Trophoblast cell (in vitro differentiated cells and primary cell): Measurements from ENCODE around the gene RNF222.

Experiments used
- DNase-seq, 2 donors: peaks; one replicate each; pipeline ENCODE4 v3.0.0-alpha.2; 2016
- H2AFZ ChIP-seq: 2 replicates; pipeline ENCODE4 v1.6.1; 2013; ENCODE audit warnings: low read length, moderate library complexity, mild to moderate bottlenecking; ENCODE audit not compliant: insufficient read depth, poor library complexity
- H2AK5ac ChIP-seq: 2 replicates; pipeline ENCODE4 v1.6.1; 2013; ENCODE audit warnings: mild to moderate bottlenecking, low read length
- H2BK120ac ChIP-seq: 2 replicates; pipeline ENCODE4 v1.6.1; 2013; ENCODE audit warnings: low read length, mild to moderate bottlenecking, moderate library complexity; ENCODE audit not compliant: insufficient read depth, poor library complexity
- H2BK12ac ChIP-seq: 2 replicates; pipeline ENCODE4 v1.6.1; 2013; ENCODE audit warnings: mild to moderate bottlenecking, low read length, moderate library complexity
- H2BK5ac ChIP-seq: 2 replicates; pipeline ENCODE4 v1.6.1; 2013; ENCODE audit warnings: low read length, low read depth, moderate library complexity, mild to moderate bottlenecking; ENCODE audit not compliant: poor library complexity
- H3K14ac ChIP-seq: 2 replicates; pipeline ENCODE4 v1.6.1; 2013; ENCODE audit warnings: mild to moderate bottlenecking, low read length
- H3K18ac ChIP-seq: 2 replicates; pipeline ENCODE4 v1.6.1; 2013; ENCODE audit warnings: mild to moderate bottlenecking, low read length
- H3K23ac ChIP-seq: 2 replicates; pipeline ENCODE4 v1.6.1; 2013; ENCODE audit warnings: low read length
- H3K27ac ChIP-seq: 2 replicates; pipeline ENCODE4 v1.5.1; 2013; ENCODE audit warnings: low read depth, mild to moderate bottlenecking, inconsistent platforms, low read length, moderate library complexity
- H3K27me3 ChIP-seq: 2 replicates; pipeline ENCODE4 v1.6.1; 2013; ENCODE audit warnings: inconsistent platforms, mild to moderate bottlenecking, low read length, moderate library complexity; ENCODE audit not compliant: insufficient read depth
- H3K36me3 ChIP-seq, 2 experiments: 1 replicate in 1 of 2; 2 replicates in 1 of 2; pipeline ENCODE4 v1.6.1; 2013; ENCODE audit warnings: low read length in 2 of 2, mild to moderate bottlenecking in 2 of 2, moderate library complexity in 1 of 2; ENCODE audit not compliant: insufficient read depth in 2 of 2, control insufficient read depth in 1 of 2
- H3K4ac ChIP-seq: 2 replicates; pipeline ENCODE4 v1.6.1; 2013; ENCODE audit warnings: low read depth, mild to moderate bottlenecking, low read length, moderate library complexity
- H3K4me1 ChIP-seq, 2 experiments: 1 replicate in 1 of 2; 2 replicates in 1 of 2; pipeline ENCODE4 v1.6.1; 2013; ENCODE audit warnings: low read length in 2 of 2, mild to moderate bottlenecking in 2 of 2, moderate library complexity in 1 of 2; ENCODE audit not compliant: insufficient read depth in 2 of 2, control insufficient read depth in 1 of 2
- H3K4me2 ChIP-seq: 2 replicates; pipeline ENCODE4 v1.6.1; 2013; ENCODE audit warnings: inconsistent platforms, mild to moderate bottlenecking, low read length, moderate library complexity
- H3K4me3 ChIP-seq: 2 replicates; pipeline ENCODE4 v1.5.1; 2013; ENCODE audit warnings: mild to moderate bottlenecking, low read depth, low read length, inconsistent platforms
- H3K79me1 ChIP-seq: one replicate; pipeline ENCODE4 v1.6.1; 2013; ENCODE audit warnings: low read length
- H3K79me2 ChIP-seq: 2 replicates; pipeline ENCODE4 v1.6.1; 2013; ENCODE audit warnings: low read length, mild to moderate bottlenecking; ENCODE audit not compliant: control insufficient read depth, insufficient read depth, poor library complexity
- H3K9ac ChIP-seq: 2 replicates; pipeline ENCODE4 v1.6.1; 2013; ENCODE audit warnings: mild to moderate bottlenecking, low read length
- H3K9me3 ChIP-seq: 2 replicates; pipeline ENCODE4 v1.6.1; 2013; ENCODE audit warnings: low read depth, mild to moderate bottlenecking, control low read depth, inconsistent platforms, low read length; ENCODE audit not compliant: insufficient read depth
- H4K12ac ChIP-seq: 2 replicates; pipeline ENCODE4 v1.6.1; 2013; ENCODE audit warnings: low read depth, mild to moderate bottlenecking, low read length, moderate library complexity
- H4K8ac ChIP-seq: 2 replicates; pipeline ENCODE4 v1.6.1; 2013; ENCODE audit warnings: low read depth, mild to moderate bottlenecking, low read length, moderate library complexity
- H4K91ac ChIP-seq: one replicate; pipeline ENCODE4 v1.6.1; 2013; ENCODE audit warnings: low read depth, mild to moderate bottlenecking, low read length, moderate library complexity
- WGBS: extraction: QIAGEN DNeasy Blood & Tissue Kit; methylation state at CpG from one replicate; pipeline ENCODE4 v1.1.7; 2013; ENCODE audit warnings: missing lambda C conversion rate; ENCODE audit not compliant: insufficient read length, insufficient coverage; ENCODE audit errors: extremely low coverage; 5-methylcytosine and 5-hydroxymethylcytosine counted together

The RNF222 gene

DNA sequence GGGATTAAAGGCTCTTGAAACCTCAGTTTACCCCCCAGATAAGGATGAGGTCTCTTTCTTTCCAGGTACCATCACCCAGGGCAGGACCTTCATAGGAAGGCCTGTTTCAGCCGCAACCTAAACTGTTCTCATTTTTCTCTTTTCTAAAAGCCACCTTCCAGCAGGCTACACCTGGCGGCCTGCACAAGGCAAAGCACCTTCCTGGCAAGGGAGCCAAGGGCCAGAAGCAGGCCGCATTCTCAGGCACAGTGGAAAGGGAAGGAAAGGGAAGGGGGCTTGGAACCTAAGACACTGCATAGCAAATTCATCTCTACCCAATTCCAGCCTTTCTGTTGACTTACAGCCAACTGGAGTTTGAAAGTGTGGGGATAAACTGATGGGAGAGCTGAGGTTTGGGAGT is 29.2 kb upstream of the RNF222 start:
- no peak for DNase-seq
- no peak overlapping the region for H3K18ac ChIP-seq
- H3K27me3 ChIP-seq, result no peaks in the 10 kb centered on the region
- no peak overlapping the region for H3K27ac ChIP-seq
- H3K79me2 ChIP-seq, result no peaks in the 10 kb centered on the region
- no peak overlapping the region for H4K91ac ChIP-seq
- no peak overlapping the region for H2BK12ac ChIP-seq
- H3K4me3 ChIP-seq, result no peak overlapping the region
- H3K4me1 ChIP-seq, result no peaks in the 10 kb centered on the region
- H3K9ac ChIP-seq, result no peak overlapping the region
- WGBS, result no CpG with 5 or more reads among the region's 3 CpGs
- H3K36me3 ChIP-seq, result no peaks in the 10 kb centered on the region
- H3K4ac ChIP-seq, result no peak overlapping the region
- H2AFZ ChIP-seq, result no peak overlapping the region
- no peak overlapping the region for H3K23ac ChIP-seq
- no peak overlapping the region for H2AK5ac ChIP-seq
- H3K4me2 ChIP-seq, result no peak overlapping the region
- no peak overlapping the region for H2BK120ac ChIP-seq
- no peak overlapping the region for H4K8ac ChIP-seq
- H3K14ac ChIP-seq, result no peak overlapping the region
- no peaks in the 10 kb centered on the region for H3K9me3 ChIP-seq
- H2BK5ac ChIP-seq, result no peak overlapping the region
- no peaks in the 10 kb centered on the region for H3K79me1 ChIP-seq
- no peak overlapping the region for H4K12ac ChIP-seq

DNA sequence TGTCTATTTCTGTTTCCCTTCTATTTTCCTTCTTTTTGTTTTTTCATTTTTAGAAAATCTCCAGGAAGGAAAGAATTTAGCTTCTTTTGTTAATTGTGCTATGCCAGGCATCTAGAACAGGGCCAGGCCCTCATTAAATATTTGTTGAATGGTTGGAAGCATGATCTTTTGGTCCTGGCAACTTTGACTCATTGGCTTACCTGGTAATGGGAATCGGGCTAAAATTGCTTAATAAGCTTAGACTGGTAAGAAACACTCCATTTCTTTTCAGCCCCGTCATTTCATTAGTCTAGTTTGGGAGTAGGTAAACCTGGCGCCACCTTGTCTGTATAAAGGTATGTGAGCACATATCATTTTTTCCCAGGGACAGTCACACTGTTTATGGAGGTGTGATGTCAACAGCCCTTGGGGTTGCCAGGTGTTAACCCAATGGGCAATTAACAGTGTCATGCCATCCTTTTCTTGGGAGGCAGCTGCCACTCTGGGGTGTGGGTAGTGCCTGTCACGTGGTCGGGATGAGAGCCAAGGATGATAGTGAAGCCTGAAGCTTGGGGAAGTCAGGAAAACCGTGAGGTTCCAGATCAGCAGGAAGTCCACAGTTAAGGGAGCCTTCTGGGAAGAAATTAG is 28.6 kb upstream of the RNF222 start:
- H3K27me3 ChIP-seq, result no peaks in the 10 kb centered on the region
- DNase-seq, result peak in 1 of 2 donors; percentile 20

DNA sequence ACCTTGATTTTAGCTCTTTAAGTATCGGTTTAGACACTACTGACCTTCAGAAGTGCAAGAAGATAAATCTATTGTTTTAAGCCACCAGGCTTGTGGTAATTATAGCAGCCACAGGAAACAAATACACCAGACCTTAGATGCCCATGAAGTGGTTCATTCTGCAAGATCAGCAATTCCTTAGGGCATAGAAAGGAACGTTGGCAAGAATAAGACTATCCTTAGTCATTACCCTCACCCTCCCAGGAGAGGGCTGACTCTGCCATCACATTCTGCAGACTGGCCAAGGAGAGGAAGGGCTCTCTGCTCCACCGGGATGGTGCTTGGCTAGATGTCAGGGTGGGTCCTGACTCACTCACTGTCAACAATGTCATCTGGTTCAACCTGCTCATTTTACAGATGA is 23.9 kb upstream of the RNF222 start:
- H3K36me3 ChIP-seq, result no peaks in the 10 kb centered on the region
- no peaks in the 10 kb centered on the region for H3K27me3 ChIP-seq
- no peak overlapping the region for H2BK5ac ChIP-seq
- no peak overlapping the region for H4K8ac ChIP-seq
- no peak overlapping the region for H3K18ac ChIP-seq
- no peak overlapping the region for H3K14ac ChIP-seq
- DNase-seq, result no peak
- no peak overlapping the region for H3K4me2 ChIP-seq
- no peak overlapping the region for H2BK120ac ChIP-seq
- H3K9ac ChIP-seq, result no peak overlapping the region
- H2AFZ ChIP-seq, result no peak overlapping the region
- H3K4me1 ChIP-seq, result peaks cover 0 to 3% of the 10 kb centered on the region in 2 experiments
- WGBS, result no CpG with 5 or more reads among the region's 3 CpGs
- no peaks in the 10 kb centered on the region for H3K79me2 ChIP-seq
- H3K4me3 ChIP-seq, result no peak overlapping the region
- H4K91ac ChIP-seq, result no peak overlapping the region
- no peak overlapping the region for H3K4ac ChIP-seq
- no peak overlapping the region for H2BK12ac ChIP-seq
- H3K9me3 ChIP-seq, result no peaks in the 10 kb centered on the region
- no peak overlapping the region for H2AK5ac ChIP-seq
- no peak overlapping the region for H3K23ac ChIP-seq
- no peak overlapping the region for H3K27ac ChIP-seq
- H4K12ac ChIP-seq, result no peak overlapping the region
- no peaks in the 10 kb centered on the region for H3K79me1 ChIP-seq

More for the DNA sequence above, 28.6 kb upstream of the RNF222 start:
- H2BK12ac ChIP-seq, result no peak overlapping the region
- WGBS, result no CpG with 5 or more reads among the region's 6 CpGs
- no peak overlapping the region for H2BK120ac ChIP-seq
- no peak overlapping the region for H3K14ac ChIP-seq
- no peaks in the 10 kb centered on the region for H3K79me1 ChIP-seq
- H2AK5ac ChIP-seq, result no peak overlapping the region
- H3K4me2 ChIP-seq, result no peak overlapping the region
- no peak overlapping the region for H2AFZ ChIP-seq
- no peaks in the 10 kb centered on the region for H3K36me3 ChIP-seq
- H2BK5ac ChIP-seq, result no peak overlapping the region
- H3K9me3 ChIP-seq, result no peaks in the 10 kb centered on the region
- no peak overlapping the region for H4K12ac ChIP-seq
- no peaks in the 10 kb centered on the region for H3K79me2 ChIP-seq
- H4K8ac ChIP-seq, result no peak overlapping the region
- no peak overlapping the region for H3K9ac ChIP-seq
- no peak overlapping the region for H3K4me3 ChIP-seq
- H3K4ac ChIP-seq, result no peak overlapping the region
- no peak overlapping the region for H3K27ac ChIP-seq
- H3K18ac ChIP-seq, result no peak overlapping the region
- no peak overlapping the region for H4K91ac ChIP-seq
- no peaks in the 10 kb centered on the region for H3K4me1 ChIP-seq
- H3K23ac ChIP-seq, result no peak overlapping the region

DNA sequence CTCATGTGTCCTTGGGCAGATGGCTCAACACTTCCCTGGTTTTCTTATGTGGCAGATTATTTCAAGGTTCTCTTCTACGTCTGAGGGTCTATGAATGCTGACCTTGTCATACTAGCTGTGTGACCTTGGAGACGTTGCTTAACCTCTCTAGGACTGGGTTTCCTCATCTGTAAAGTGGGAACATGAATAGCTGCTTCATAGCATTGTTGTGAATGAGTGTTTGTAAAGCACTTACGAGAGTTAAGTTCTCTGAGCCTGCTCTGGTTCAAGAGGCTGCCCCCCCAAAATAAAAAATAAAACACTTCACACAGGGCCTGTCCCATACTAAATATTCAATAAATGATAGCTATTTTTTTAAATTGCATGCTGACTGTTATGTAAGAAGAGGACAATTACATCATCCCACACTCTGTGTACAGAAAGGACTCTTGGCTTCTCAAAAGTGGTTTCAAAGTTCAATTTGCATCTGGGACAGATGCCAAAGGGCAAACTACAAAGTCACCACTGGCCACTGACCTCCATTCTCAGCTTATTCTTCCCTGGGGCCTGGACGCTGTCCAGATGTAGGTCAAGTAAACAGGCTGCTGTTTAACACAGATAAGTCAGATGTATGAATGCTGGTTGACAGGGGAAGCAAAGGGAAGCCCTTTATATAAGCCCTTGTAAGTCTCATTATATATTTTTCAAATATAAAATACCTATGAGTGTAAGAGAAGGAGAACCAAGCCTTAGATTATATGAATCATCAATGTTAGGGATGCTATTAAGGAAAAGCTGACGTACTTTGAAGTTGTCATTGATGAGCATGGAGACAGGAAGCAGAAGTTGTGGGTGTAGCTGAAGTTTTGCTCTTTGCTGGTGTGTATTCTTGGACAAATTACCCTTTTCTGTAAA is 22.7 kb upstream of the RNF222 start:
- no peaks in the 10 kb centered on the region for H3K36me3 ChIP-seq
- no peaks in the 10 kb centered on the region for H3K79me1 ChIP-seq
- no peaks in the 10 kb centered on the region for H3K27me3 ChIP-seq
- H3K4me2 ChIP-seq, result no peak overlapping the region
- no peak overlapping the region for H3K14ac ChIP-seq
- H2BK120ac ChIP-seq, result no peak overlapping the region
- no peak overlapping the region for H3K27ac ChIP-seq
- no peak overlapping the region for H3K4me3 ChIP-seq
- no peak overlapping the region for H4K8ac ChIP-seq
- H2BK5ac ChIP-seq, result no peak overlapping the region
- no peak overlapping the region for H4K12ac ChIP-seq
- no peak overlapping the region for H2AK5ac ChIP-seq
- peak in 1 of 2 donors; percentile 20 for DNase-seq
- H3K9ac ChIP-seq, result no peak overlapping the region
- H3K79me2 ChIP-seq, result no peaks in the 10 kb centered on the region
- no peak overlapping the region for H3K23ac ChIP-seq
- no peak overlapping the region for H4K91ac ChIP-seq
- no peak overlapping the region for H2AFZ ChIP-seq
- H2BK12ac ChIP-seq, result no peak overlapping the region
- H3K18ac ChIP-seq, result no peak overlapping the region
- no peak overlapping the region for H3K4ac ChIP-seq
- H3K9me3 ChIP-seq, result no peaks in the 10 kb centered on the region
- WGBS, result no CpG with 5 or more reads among the region's 5 CpGs
- H3K4me1 ChIP-seq, result peaks cover 0 to 3% of the 10 kb centered on the region in 2 experiments
